Activated CD8-positive, alpha-beta T cell treated with anti-CD3 and anti-CD28 coated beads for 36 hours (primary cell): ENCODE results near the gene ALPK1. TPM values are rescaled to one million over a fixed set of nuclear protein-coding genes. Genes with fewer than 3 reads are reported as not detected.

ENCODE experiments used
- ATAC-seq: fragments of 200-7000 bp; cut with Tn5 transposase; one replicate; pipeline ENCODE4 v1.10.0; 2021; ENCODE audit warnings: mild to moderate bottlenecking, moderate library complexity
- CTCF ChIA-PET: fragments of 350-600 bp; sonication (Branson Sonifier 250); formaldehyde crosslinking; loops from one replicate; lab custom pipeline; 2021; ENCODE audit warnings: antibody characterized with exemption; lab: Charles Lee
- POLR2A ChIA-PET: fragments of 350-600 bp; sonication (Branson Sonifier 250); formaldehyde crosslinking; loops from one replicate; lab custom pipeline; 2021; ENCODE audit warnings: antibody characterized with exemption; lab: Charles Lee
- DNase-seq: peaks from one replicate; pipeline ENCODE4 v3.0.0-alpha.2; 2020
- H3K27ac Mint-ChIP-seq: one replicate; pipeline ENCODE4 v1.8.0; 2021; ENCODE audit warnings: mild to moderate bottlenecking, mixed read lengths
- H3K27me3 Mint-ChIP-seq: one replicate; pipeline ENCODE4 v1.8.0; 2021; ENCODE audit warnings: mixed read lengths
- H3K36me3 Mint-ChIP-seq: one replicate; pipeline ENCODE4 v1.8.0; 2021; ENCODE audit warnings: low read depth, mixed read lengths
- H3K4me1 Mint-ChIP-seq: one replicate; pipeline ENCODE4 v1.8.0; 2021; ENCODE audit warnings: low read depth, mixed read lengths
- H3K4me3 Mint-ChIP-seq: one replicate; pipeline ENCODE4 v1.8.0; 2021; ENCODE audit warnings: mild to moderate bottlenecking, moderate library complexity, mixed read lengths
- H3K9me3 Mint-ChIP-seq: one replicate; pipeline ENCODE4 v1.8.0; 2021; ENCODE audit warnings: mixed read lengths
- intact Hi-C: fragments of 100-400 bp; cut with micrococcal nuclease; formaldehyde crosslinking; loops from one replicate; pipeline ENCODE4 v1.10.0; 2022
- total RNA-seq, 2 experiments: library from RNA; stranded (reverse); gene quantifications; one replicate each; pipeline ENCODE4 v1.2.3, GENCODE V29; 2021
- TF ChIP-seq, protein P1 (sequence below): fragments of 200-600 bp; IDR thresholded peaks from one replicate; pipeline ENCODE4 v1.8.0; 2022; ENCODE audit warnings: antibody characterized with exemption, mild to moderate bottlenecking

ALPK1 gene
- total RNA-seq, 2 experiments from 2014 or later = 13.4 to 13.7 TPM

DNA sequence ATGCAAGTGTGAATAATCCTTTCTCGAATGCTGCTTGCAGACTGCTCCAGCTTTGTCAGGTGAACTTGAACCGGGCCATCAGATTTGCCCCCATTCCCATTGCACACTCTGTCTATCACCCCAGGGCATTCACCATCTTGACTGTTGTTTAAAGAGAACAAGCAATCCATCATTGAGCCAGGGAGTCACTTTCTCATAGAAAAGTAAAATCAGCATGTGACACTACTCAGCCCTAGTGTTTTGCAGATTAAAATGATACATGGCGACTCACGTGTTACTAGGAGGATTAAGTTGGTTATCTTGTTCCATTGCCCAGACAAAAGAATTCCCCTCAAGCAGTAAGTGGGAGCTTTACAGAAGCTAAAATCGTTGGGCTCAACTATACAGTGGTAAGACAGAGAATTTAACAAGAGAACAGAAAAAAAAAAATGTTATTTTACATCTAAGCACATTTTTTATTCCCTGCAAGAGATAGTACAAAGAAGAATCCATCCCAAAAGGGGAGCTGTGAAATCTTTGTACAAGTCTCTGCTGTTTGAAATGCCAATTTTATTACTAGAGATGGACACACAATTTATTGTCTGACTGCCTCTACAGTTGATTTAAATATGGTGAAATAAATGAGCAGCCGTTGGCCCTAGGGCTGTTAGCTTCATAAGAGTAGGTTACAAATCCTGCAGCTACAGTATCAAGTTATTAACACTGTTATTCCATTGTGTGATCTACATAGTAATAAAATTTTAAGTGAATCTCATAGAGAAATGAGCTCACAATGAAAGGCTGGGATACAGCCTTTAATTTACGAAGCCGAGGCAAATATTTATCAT is 151.3 kb downstream of the ALPK1 start:
- TF ChIP-seq, protein P1, sequence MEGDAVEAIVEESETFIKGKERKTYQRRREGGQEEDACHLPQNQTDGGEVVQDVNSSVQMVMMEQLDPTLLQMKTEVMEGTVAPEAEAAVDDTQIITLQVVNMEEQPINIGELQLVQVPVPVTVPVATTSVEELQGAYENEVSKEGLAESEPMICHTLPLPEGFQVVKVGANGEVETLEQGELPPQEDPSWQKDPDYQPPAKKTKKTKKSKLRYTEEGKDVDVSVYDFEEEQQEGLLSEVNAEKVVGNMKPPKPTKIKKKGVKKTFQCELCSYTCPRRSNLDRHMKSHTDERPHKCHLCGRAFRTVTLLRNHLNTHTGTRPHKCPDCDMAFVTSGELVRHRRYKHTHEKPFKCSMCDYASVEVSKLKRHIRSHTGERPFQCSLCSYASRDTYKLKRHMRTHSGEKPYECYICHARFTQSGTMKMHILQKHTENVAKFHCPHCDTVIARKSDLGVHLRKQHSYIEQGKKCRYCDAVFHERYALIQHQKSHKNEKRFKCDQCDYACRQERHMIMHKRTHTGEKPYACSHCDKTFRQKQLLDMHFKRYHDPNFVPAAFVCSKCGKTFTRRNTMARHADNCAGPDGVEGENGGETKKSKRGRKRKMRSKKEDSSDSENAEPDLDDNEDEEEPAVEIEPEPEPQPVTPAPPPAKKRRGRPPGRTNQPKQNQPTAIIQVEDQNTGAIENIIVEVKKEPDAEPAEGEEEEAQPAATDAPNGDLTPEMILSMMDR = no peak
- Mint-ChIP-seq H3K4me1 (no peaks in the 10 kb centered on the region), H3K9me3 (peaks cover 9% of the 10 kb centered on the region), H3K4me3 (no peak overlapping the region), H3K36me3 (peaks cover 2% of the 10 kb centered on the region), H3K27me3 (no peaks in the 10 kb centered on the region), H3K27ac (no peak overlapping the region)
- CTCF ChIA-PET = interaction anchor here (0.6 kb wide), 1 partner anchor 309 kb away, joined by 4 read pairs; no protein-coding TSS in a partner anchor
- intact Hi-C loops = no loop called here
- POLR2A ChIA-PET = interaction anchor here (0.7 to 1.3 kb wide), 2 partner anchors 39 to 120 kb away, joined by 3 read pairs; no protein-coding TSS in a partner anchor
- DNase-seq = no peak
- ATAC-seq = no peak

DNA sequence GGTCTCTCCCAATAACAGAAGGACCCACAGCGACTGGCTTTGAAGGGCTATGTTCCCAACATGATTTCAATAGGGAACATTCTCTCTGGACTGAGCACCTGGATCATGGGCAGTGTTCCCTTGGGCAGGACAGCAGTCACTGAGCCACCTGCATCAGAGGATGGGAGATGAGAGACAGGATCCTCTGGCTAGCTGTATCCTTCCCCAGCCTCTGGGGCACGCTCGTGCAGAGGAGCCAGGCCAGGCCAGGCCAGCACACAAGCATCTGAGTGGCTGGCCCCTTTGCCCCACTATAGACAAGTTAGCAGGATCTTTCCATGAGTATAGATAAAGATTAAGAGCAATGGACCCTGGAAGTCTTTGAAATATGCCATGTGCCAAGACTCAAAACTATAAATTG is 152.5 kb downstream of the ALPK1 start:
- H3K27me3 Mint-ChIP-seq = no peaks in the 10 kb centered on the region
- peaks cover 9% of the 10 kb centered on the region for H3K9me3 Mint-ChIP-seq
- CTCF ChIA-PET = no interaction called here
- DNase-seq (no peak), ATAC-seq (no peak)
- H3K27ac Mint-ChIP-seq = no peak overlapping the region
- no peaks in the 10 kb centered on the region for H3K4me1 Mint-ChIP-seq
- H3K4me3 Mint-ChIP-seq = no peak overlapping the region
- TF ChIP-seq, protein P1 = no peak
- POLR2A ChIA-PET = interaction anchor here (1.3 kb wide), 1 partner anchor 121 kb away, joined by 3 read pairs; no protein-coding TSS in a partner anchor
- peaks cover 2% of the 10 kb centered on the region for H3K36me3 Mint-ChIP-seq
- intact Hi-C loops = no loop called here

GRCh38 chr4:112451104-112451503 is 153.9 kb downstream of the ALPK1 start:
- no peak for ATAC-seq
- intact Hi-C loops = no loop called here
- Mint-ChIP-seq H3K36me3 (no peaks in the 10 kb centered on the region), H3K4me1 (no peaks in the 10 kb centered on the region), H3K4me3 (no peak overlapping the region), H3K27ac (no peak overlapping the region), H3K9me3 (peaks cover 3% of the 10 kb centered on the region), H3K27me3 (no peaks in the 10 kb centered on the region)
- DNase-seq = no peak
- ChIA-PET POLR2A (no interaction called here), CTCF (no interaction called here)
- TF ChIP-seq, protein P1 = no peak

DNA sequence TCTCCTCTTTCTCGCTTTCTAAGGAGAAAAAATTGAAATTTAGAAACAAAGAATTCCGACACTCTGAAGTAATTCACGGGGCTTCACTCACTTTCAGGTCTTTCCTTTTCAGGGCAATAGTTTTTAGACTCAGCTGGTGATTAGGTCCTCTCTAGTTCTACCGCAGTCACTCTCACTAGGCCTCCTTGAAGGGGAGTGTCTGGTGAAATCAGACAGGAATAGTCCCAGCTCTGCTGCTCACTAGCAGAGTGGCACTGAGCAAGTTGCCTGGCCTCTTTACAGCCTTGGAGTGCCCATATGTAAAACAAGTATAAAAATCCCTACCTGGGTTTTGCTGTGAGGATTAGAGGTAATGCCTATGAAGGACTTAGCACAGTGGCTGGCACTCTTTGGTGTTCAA is 154.7 kb downstream of the ALPK1 start:
- ATAC-seq = no peak

DNA sequence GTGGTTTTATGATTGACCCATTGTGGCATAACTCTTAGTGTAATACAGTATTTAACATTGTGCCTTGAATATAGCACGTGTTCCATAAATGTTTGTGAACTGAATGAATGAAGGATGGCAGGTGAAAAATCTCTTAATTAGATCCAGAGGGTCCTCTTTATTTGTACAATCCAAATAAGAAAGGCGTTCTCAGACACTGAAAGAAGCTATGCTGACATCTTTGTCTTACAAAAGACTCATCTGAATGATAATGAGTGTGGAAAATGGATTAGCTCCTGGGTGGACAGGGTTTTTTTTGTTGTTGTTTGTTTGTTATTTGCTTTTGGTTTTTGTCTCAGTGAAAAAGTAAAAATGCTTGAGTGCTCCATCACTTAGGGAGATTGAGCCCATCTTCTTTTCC is 156.2 kb downstream of the ALPK1 start:
- intact Hi-C loops = no loop called here
- TF ChIP-seq, protein P1 = no peak
- Mint-ChIP-seq H3K4me1 (no peaks in the 10 kb centered on the region), H3K36me3 (no peaks in the 10 kb centered on the region), H3K4me3 (no peak overlapping the region), H3K27me3 (peaks cover 2% of the 10 kb centered on the region), H3K9me3 (no peaks in the 10 kb centered on the region), H3K27ac (no peak overlapping the region)
- ATAC-seq (no peak), DNase-seq (no peak)
- POLR2A ChIA-PET = no interaction called here
- CTCF ChIA-PET = no interaction called here

More for the DNA sequence above, 154.7 kb downstream of the ALPK1 start:
- CTCF ChIA-PET = no interaction called here
- H3K4me1 Mint-ChIP-seq = no peaks in the 10 kb centered on the region
- H3K4me3 Mint-ChIP-seq = no peak overlapping the region
- H3K36me3 Mint-ChIP-seq = no peaks in the 10 kb centered on the region
- TF ChIP-seq, protein P1 = no peak
- POLR2A ChIA-PET = no interaction called here
- DNase-seq = no peak
- H3K9me3 Mint-ChIP-seq = no peaks in the 10 kb centered on the region
- intact Hi-C loops = no loop called here
- H3K27ac Mint-ChIP-seq = no peak overlapping the region
- no peaks in the 10 kb centered on the region for H3K27me3 Mint-ChIP-seq
